NCI-H2029 (cell line): ENCODE data around the gene TCF12.

Experiments used
- DNase-seq: peaks from one replicate; lab custom pipeline; 2025; lab: John Stamatoyannopoulos, UW

TCF12 gene

GRCh38 chr15:57297630-57298029, 379.2 kb downstream of the TCF12 start:
- DNase-seq: no peak

- no peak for DNase-seq
Measured at GRCh38 chr15:57298204-57298603, 379.8 kb downstream of the TCF12 start.

- DNase-seq: peak; percentile 8
Measured at GRCh38 chr15:57298843-57299550, 380.6 kb downstream of the TCF12 start.

DNA sequence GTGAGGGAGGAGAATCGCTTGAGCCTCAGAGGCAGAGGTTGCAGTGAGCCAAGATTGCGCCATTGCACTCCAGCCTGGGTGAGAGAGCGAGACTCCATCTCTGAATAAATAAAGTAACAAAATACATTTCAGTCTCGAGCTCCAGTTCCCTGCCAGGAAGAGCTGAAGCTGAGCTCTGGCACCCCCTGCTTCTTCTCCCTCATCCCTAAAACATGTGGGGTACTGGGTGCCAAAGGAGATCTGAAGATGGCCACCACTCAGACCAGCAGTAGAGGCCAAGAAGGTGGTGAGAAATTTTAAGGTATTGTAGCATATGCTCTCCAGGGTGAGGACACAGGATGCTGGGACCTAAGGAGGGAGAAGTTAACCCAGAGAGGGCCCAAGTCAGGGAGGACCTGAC, 382.9 kb downstream of the TCF12 start:
- no peak for DNase-seq

- no peak for DNase-seq
Measured at GRCh38 chr15:57302640-57303257, 384.3 kb downstream of the TCF12 start.

DNA sequence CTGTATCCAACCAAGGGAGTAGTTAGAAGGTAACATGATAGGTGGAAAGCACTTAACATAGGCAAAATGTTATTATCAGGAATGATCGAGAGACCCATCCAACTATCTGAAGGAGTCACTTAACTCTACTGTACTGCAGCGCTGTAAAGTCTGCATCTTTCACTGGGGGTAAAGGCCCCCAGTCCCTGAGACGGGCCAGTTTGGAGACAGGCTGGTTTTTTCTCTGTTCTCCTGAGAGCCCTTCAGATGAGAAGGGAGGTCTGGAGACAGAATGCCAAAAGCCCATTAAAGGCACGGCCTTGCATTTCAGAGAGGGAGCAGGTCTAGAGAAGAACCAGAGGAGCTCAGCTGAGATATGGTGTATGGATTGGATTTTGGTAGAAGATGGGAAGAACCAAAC, 386.6 kb downstream of the TCF12 start:
- no peak for DNase-seq

- peak; percentile 45 for DNase-seq
Measured at GRCh38 chr15:57306161-57306943, 387.9 kb downstream of the TCF12 start.

GRCh38 chr15:57306944-57307411, 388.5 kb downstream of the TCF12 start:
- no peak for DNase-seq

DNA sequence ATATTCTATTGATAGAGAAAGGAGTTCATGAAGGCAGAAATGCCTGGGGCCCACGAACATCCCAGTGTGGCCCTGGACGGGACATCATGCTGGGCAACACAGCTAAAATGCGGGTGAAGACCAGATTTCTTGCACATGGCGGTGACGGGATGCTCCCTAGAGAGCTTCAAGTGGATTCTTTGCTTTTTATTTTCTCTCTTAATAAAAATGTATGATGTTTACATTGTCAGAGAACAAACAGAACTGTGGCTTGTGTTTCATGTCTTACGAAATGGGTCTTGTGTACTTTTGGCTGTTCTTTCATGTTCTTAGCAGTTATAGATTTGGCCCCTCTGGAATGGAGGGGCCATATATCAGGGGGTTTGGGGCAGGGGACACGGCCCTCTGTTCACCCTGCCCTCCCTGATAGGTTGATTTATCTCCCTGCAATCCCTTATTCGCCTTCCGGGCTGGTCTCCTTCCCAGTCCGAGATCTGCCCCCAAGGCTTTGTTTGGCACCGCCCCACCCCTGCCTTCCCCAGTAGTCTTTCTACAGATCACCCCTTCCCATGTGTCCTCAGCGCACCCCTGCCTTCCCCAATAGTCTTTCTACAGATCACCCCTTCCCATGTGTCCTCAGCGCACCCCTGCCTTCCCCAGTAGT, 389.2 kb downstream of the TCF12 start:
- no peak for DNase-seq

DNA sequence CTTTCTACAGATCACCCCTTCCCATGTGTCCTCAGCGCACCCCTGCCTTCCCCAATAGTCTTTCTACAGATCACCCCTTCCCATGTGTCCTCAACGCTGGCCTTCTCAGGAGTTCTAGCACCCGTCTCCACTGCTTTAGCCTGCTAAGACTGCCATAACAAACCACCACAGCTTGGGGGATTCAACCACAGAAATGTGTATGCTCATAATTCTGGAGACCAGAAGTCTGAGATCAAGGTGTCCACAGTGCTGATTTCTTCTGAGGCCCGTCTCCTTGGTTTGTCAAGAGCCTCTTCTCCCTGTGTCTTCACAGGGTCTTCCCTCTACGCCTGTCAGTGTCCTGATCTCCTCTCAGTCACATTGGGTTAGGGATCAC, 389.7 kb downstream of the TCF12 start:
- DNase-seq: no peak

DNA sequence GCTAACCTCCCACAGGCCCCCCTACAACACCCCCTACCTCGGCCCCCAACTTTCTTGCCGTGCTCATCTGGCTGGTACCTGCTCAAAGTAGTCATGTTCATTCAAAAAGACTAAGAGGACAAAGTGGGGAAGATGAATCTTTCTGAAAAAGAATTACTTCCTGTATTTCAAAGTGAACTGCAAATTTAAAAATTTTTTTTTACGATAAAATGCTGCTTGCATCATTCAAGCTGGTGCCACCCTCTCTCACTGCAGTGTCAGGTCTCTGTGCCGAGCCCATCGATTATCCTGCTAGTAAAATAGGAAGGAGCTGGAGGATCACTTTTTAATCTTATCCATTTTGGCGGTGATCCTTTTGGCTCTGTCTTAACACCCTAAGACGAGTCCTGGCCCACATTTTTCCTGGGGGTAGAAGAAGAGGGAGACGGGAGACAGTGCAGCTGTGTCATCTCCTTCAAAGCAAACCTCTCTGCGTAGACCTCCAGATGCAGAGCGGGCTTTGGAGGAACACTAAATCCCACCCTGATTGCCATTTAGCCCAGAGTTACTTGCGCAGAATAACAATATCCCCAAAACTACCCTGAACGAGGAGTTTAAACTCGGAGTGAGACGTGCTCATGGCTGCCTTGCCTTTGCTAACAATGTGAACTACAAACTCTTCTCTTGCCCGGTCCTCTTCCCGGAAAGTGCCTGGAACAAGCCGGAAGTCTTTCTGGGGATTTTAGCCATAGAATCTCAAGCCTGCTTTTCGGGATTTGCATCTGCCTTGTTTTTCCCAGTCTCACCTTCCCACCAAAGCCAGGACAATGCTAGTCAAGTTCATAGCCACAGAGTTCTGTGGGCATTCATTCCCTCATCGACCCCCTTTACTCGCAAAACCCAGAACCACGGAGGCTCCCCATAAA, 391.7 kb downstream of the TCF12 start:
- no peak for DNase-seq

DNA sequence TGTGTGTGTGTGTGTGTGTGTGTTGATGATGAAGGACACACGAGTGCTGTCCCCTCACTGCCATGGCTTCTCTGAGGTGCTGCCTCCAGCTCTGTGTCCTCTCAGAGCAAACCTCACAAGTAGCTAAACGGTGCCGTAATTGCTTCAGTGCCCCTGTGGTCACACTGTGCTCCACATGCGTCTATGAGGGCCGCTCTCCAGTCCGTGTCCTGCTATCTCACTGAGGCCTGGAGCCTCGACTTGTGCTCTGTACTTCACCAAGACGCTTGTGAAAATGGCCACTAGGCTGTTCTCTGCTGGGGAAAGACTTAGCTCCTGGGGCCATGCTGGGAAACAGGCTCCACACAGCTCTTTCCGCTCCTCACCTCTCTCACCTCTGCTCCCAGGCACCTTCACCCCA, 392.4 kb downstream of the TCF12 start:
- no peak for DNase-seq

DNA sequence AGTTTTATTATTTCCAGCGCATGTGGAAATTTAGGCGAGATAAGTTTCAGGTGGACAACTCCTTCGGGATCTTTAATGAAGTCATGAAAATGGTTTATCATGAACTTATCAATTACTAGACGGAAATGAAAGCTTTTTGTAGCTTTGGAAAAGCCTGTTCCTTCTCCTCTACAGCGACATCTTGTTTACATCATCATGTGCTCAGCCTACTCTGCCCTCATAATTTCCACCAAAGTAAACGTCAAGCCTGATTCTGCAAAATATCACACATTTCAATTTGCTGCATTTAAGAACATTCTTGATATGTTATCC, 393.5 kb downstream of the TCF12 start:
- DNase-seq: no peak

- DNase-seq: no peak
Measured at GRCh38 chr15:57312318-57313133, 394.1 kb downstream of the TCF12 start.

- DNase-seq: no peak
Measured at GRCh38 chr15:57313134-57313483, 394.7 kb downstream of the TCF12 start.

DNA sequence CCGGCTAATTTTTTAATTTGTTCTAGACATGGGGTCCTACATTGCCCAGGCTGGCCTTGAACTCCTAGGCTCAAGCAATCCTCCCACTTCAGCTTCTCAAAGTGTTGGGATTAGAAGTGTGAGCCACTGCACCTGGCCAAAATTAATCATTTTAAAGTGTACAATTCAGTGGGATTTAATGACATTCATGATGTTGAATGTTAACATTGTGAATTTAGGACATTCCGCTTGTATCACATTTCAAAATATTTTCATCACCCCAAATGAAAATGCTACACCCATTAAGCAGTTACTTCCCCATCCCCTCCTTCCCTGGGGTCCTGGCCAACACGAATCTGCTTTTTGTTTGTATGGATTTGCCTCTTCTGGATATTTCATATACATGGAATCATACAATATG, 395.8 kb downstream of the TCF12 start:
- no peak for DNase-seq

- DNase-seq: no peak
Measured at GRCh38 chr15:57316451-57316850, 398.0 kb downstream of the TCF12 start.

DNA sequence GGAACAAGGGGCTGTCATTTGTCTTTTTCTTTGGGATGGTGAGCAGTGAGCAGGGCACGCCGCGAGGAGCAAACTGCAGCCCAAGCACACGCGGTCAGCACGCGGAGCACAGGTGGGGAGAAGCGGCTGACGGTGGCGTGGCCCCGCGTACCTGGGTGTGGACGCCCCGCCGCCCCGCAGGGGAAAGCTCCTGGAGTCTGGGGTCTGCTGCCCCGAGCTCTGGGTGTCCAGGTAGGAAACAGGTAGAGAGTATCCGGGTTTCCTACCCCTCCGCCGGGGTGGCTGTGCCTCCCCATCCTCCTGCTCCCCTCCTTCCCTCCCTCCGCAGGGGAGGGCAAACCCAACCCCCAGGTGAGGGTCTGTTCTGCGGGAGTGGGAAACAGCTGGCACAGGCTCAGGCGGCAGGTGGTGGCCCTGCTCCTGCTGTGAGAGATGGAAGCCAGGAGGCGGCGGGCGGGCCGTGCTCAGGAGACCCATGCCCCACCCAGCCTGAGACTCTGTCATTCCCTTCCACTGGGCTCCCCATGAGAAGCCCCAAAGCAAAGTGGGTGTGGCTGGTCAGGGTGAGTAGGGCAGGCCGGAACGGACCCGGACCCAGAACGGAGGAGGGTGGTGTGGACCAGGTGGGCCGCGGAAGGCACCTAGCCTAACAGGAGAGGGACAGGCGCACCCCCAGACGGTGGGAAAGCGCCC, 400.9 kb downstream of the TCF12 start:
- DNase-seq: peak; percentile 73

DNA sequence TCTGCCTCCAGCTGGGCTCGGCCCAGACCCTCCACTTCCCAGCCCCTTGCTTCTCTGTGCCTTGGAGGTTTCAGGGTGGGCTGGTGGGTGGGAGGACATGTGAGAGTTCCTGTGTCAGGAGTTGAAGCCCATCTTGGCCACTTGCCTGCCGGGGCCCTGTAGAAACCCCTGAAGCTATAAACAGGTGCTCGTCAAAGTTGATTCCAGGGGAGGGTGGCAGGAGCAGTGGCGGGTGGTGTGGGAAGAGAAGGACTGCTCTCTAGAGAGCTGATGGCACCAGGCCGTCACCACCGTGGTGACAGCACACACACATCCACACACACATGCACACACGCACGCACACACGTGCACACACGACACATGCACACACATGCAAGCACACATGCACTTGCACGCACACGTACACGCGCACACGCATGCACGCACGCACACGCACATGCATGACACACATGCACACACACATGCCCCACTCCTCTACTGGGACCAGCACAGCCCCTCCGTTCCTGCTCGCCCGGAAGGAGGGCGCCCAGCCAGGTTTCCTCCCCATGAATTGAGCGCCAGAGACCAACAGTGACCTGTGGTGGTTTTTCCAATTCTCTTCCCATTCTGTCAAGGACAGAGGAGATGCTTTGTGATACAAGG, 401.6 kb downstream of the TCF12 start:
- no peak for DNase-seq
